ENCODE measurements around the gene CFAP20. TPM values are rescaled to one million over a fixed set of nuclear protein-coding genes. Genes with fewer than 3 reads are reported as not detected.

CFAP20 gene
- total RNA-seq, 4 donors from 2014 or later = 28.6 to 85.4 (median 60.7) TPM

- 1% methylated on average over 16 of the region's 25 CpGs for WGBS
- Histone ChIP-seq H3K9me3 (no peaks in the 10 kb centered on the region), H3K27ac (peak overlapping the region; percentile 89), H3K27me3 (no peaks in the 10 kb centered on the region), H3K4me3 (peak overlapping the region; percentile 89), H3K4me1 (peaks cover 50% of the 10 kb centered on the region), H3K36me3 (no peaks in the 10 kb centered on the region)
- TF ChIP-seq, protein P1, sequence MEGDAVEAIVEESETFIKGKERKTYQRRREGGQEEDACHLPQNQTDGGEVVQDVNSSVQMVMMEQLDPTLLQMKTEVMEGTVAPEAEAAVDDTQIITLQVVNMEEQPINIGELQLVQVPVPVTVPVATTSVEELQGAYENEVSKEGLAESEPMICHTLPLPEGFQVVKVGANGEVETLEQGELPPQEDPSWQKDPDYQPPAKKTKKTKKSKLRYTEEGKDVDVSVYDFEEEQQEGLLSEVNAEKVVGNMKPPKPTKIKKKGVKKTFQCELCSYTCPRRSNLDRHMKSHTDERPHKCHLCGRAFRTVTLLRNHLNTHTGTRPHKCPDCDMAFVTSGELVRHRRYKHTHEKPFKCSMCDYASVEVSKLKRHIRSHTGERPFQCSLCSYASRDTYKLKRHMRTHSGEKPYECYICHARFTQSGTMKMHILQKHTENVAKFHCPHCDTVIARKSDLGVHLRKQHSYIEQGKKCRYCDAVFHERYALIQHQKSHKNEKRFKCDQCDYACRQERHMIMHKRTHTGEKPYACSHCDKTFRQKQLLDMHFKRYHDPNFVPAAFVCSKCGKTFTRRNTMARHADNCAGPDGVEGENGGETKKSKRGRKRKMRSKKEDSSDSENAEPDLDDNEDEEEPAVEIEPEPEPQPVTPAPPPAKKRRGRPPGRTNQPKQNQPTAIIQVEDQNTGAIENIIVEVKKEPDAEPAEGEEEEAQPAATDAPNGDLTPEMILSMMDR (IDR thresholded peaks at IDR 0.05) = no peak
- no peak for TF ChIP-seq EP300 (IDR thresholded peaks at IDR 0.05)
- TF ChIP-seq POLR2AphosphoS5 (IDR thresholded peaks at IDR 0.05) = no peak
- TF ChIP-seq POLR2A (IDR thresholded peaks at IDR 0.05) = no peak
- no peak for DNase-seq (ENCODE audit: low spot score in 2 of 2)
These were observed 477 bp downstream of the CFAP20 start for GRCh38 chr16:58128711-58129096.

DNA sequence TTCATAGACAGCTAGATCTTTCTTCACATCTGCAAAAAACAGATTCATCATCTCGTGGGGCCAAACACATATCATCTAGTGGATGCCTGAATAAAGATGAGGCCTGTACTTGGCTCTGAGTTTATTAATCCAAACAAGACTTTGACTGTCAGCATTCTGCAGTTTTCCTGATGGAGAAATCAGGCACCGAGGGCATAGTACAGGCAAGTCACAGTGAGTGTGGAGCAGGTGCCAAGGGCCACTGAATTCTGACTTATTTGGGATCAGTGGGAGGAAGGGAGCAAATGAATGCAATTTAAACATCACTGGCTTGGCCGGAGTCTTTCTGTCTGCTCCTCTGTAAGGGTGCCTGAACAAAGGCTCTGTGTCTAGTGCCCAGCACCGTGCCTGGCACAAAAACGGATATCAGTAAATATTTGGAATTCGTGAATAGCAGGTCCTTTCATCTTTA lies 975 bp downstream of the CFAP20 start:
- Histone ChIP-seq H3K27me3 (no peaks in the 10 kb centered on the region), H3K9me3 (no peaks in the 10 kb centered on the region), H3K36me3 (no peaks in the 10 kb centered on the region), H3K27ac (no peak overlapping the region), H3K4me3 (peak overlapping the region; percentile 89), H3K4me1 (peaks cover 51% of the 10 kb centered on the region)
- TF ChIP-seq, protein P1 (IDR thresholded peaks at IDR 0.05) = no peak
- TF ChIP-seq POLR2AphosphoS5 (IDR thresholded peaks at IDR 0.05) (no peak), POLR2A (IDR thresholded peaks at IDR 0.05) (no peak), EP300 (IDR thresholded peaks at IDR 0.05) (no peak)
- WGBS = 0% methylated on average over 6 of the region's 6 CpGs
- no peak for DNase-seq (ENCODE audit: low spot score in 2 of 2)

DNA sequence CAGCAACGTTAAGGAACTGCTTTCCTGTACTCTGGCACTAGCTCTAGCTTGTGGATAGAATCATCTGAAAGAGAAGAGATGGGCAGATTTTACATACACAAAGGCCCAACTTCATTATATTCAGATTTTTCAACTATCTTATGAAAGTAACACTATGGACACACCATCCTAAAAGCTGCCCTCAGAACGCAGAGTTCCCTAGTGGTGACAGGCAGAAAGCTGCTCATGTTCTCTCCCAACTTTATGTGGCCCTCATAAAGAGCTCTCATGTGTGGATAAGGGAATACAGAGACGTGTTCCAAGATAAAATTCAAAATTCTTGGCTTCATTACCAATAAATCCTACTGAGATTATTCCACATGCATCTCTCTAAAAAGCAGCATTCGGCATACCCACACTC lies 1.5 kb downstream of the CFAP20 start:
- Histone ChIP-seq H3K36me3 (no peaks in the 10 kb centered on the region), H3K27me3 (no peaks in the 10 kb centered on the region), H3K9me3 (no peaks in the 10 kb centered on the region), H3K4me1 (peaks cover 51% of the 10 kb centered on the region), H3K27ac (peak overlapping the region; percentile 71), H3K4me3 (peak overlapping the region; percentile 89)
- no peak for TF ChIP-seq POLR2A (IDR thresholded peaks at IDR 0.05)
- WGBS = 16% methylated on average over 4 of the region's 4 CpGs
- no peak for DNase-seq (ENCODE audit: low spot score in 2 of 2)

GRCh38 chr16:58127033-58127556 lies 2.1 kb downstream of the CFAP20 start:
- no peaks in the 10 kb centered on the region for H3K9me3 ChIP-seq
- peaks cover 54% of the 10 kb centered on the region for H3K4me1 ChIP-seq
- 6% methylated on average over 7 of the region's 7 CpGs for WGBS
- peak overlapping the region; percentile 71 for H3K27ac ChIP-seq
- TF ChIP-seq POLR2AphosphoS5 (IDR thresholded peaks at IDR 0.05) (peak in 1 of 3 donors; percentile 22), EP300 (IDR thresholded peaks at IDR 0.05) (no peak)
- TF ChIP-seq, protein P1 (IDR thresholded peaks at IDR 0.05) = peak in 1 of 2 donors; percentile 18
- DNase-seq (ENCODE audit: low spot score in 2 of 2) = peak in 1 of 2 donors; percentile 53
- H3K4me3 ChIP-seq = peak overlapping the region; percentile 89
- no peaks in the 10 kb centered on the region for H3K27me3 ChIP-seq
- no peaks in the 10 kb centered on the region for H3K36me3 ChIP-seq

GRCh38 chr16:58126451-58126961 lies 2.7 kb downstream of the CFAP20 start:
- H3K27me3 ChIP-seq = no peaks in the 10 kb centered on the region
- DNase-seq (ENCODE audit: low spot score in 2 of 2) = no peak
- peak overlapping the region; percentile 89 for H3K4me3 ChIP-seq
- H3K27ac ChIP-seq = peak overlapping the region; percentile 71
- TF ChIP-seq, protein P1 (IDR thresholded peaks at IDR 0.05) = no peak
- no peak for TF ChIP-seq POLR2A (IDR thresholded peaks at IDR 0.05)
- TF ChIP-seq POLR2AphosphoS5 (IDR thresholded peaks at IDR 0.05) = no peak
- TF ChIP-seq EP300 (IDR thresholded peaks at IDR 0.05) = no peak
- 37% methylated on average over 4 of the region's 4 CpGs for WGBS
- no peaks in the 10 kb centered on the region for H3K36me3 ChIP-seq
- H3K4me1 ChIP-seq = peaks cover 60% of the 10 kb centered on the region
- H3K9me3 ChIP-seq = no peaks in the 10 kb centered on the region

Data from suprapubic skin (tissue), 4 donors.